Mesothelial cell of epicardium (in vitro differentiated cells): Measurements from ENCODE around the gene DEXI. TPM values are rescaled to one million over a fixed set of nuclear protein-coding genes. Genes with fewer than 3 reads are reported as not detected.

Experiments
- DNase-seq, 2 experiments: peaks; one replicate each; pipeline ENCODE4 v3.0.0; 2021; ENCODE audit warnings: low spot score in 2 of 2; ENCODE audit not compliant: unreplicated experiment in 2 of 2
- H3K27ac Mint-ChIP-seq: 2 replicates; pipeline ENCODE4 v1.8.0; 2021; ENCODE audit warnings: mixed read lengths
- H3K27me3 Mint-ChIP-seq: 2 replicates; pipeline ENCODE4 v1.8.0; 2021; ENCODE audit warnings: low read depth, mixed read lengths
- H3K36me3 Mint-ChIP-seq: 2 replicates; pipeline ENCODE4 v1.8.0; 2021; ENCODE audit warnings: mixed read lengths
- H3K4me1 Mint-ChIP-seq: 2 replicates; pipeline ENCODE4 v1.8.0; 2021; ENCODE audit warnings: mixed read lengths
- H3K4me3 Mint-ChIP-seq: 2 replicates; pipeline ENCODE4 v1.8.0; 2021; ENCODE audit warnings: mild to moderate bottlenecking, moderate library complexity, mixed read lengths
- H3K9me3 Mint-ChIP-seq: 2 replicates; pipeline ENCODE4 v1.8.0; 2021; ENCODE audit warnings: mixed read lengths
- total RNA-seq: library from RNA; stranded (reverse); gene quantifications from 3 replicates; pipeline ENCODE4 v1.2.1, GENCODE V29; 2021
- TF ChIP-seq, protein P1 (sequence below): fragments of 200-600 bp; sonication (generic); IDR thresholded peaks from one replicate; pipeline ENCODE4 v1.5.0; 2021; ENCODE audit warnings: antibody characterized with exemption; ENCODE audit not compliant: unreplicated experiment

DEXI gene
- total RNA-seq, 1 donor from 2014 or later, result 31.2 TPM

GRCh38 chr16:10889855-10890254 lies 52.4 kb downstream of the DEXI start:
- H3K4me1 Mint-ChIP-seq, result no peaks in the 10 kb centered on the region
- no peak overlapping the region for H3K27ac Mint-ChIP-seq
- H3K27me3 Mint-ChIP-seq, result peaks cover 37% of the 10 kb centered on the region
- no peak for DNase-seq
- no peak overlapping the region for H3K4me3 Mint-ChIP-seq
- H3K36me3 Mint-ChIP-seq, result no peaks in the 10 kb centered on the region
- no peaks in the 10 kb centered on the region for H3K9me3 Mint-ChIP-seq
- TF ChIP-seq, protein P1, sequence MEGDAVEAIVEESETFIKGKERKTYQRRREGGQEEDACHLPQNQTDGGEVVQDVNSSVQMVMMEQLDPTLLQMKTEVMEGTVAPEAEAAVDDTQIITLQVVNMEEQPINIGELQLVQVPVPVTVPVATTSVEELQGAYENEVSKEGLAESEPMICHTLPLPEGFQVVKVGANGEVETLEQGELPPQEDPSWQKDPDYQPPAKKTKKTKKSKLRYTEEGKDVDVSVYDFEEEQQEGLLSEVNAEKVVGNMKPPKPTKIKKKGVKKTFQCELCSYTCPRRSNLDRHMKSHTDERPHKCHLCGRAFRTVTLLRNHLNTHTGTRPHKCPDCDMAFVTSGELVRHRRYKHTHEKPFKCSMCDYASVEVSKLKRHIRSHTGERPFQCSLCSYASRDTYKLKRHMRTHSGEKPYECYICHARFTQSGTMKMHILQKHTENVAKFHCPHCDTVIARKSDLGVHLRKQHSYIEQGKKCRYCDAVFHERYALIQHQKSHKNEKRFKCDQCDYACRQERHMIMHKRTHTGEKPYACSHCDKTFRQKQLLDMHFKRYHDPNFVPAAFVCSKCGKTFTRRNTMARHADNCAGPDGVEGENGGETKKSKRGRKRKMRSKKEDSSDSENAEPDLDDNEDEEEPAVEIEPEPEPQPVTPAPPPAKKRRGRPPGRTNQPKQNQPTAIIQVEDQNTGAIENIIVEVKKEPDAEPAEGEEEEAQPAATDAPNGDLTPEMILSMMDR, result no peak

DNA sequence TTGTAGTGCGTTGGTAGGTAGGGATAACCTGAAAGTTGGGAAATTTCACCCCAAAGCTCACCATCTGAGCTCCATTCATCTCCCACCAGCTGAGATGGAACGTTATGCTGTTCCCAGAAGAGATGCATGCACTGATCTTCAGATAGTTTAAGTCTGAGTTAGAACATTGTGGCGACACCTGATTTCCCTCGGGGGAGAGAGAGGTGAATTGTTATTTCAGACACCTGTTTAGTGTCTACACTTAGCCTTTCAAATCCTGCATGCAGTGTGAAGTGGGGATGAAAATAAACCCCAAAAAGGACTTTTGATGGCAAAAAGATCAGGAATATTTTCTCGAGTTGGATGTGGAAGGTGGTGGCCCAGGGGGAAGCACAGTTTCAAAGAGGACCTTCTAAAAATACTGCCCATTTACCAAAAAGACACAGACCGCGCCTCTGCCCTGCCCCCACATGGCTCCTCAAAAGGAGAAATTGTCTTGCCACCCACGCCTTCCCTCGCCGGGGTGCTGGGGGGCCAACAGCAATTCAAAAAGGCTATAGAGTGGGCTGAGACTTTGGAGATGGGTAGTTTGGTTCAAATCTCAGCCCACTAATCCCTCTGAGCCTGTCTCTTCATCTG lies 53.8 kb downstream of the DEXI start:
- DNase-seq, result no peak
- Mint-ChIP-seq H3K4me3 (no peak overlapping the region), H3K9me3 (no peaks in the 10 kb centered on the region), H3K36me3 (no peaks in the 10 kb centered on the region), H3K27me3 (peaks cover 34% of the 10 kb centered on the region), H3K4me1 (no peaks in the 10 kb centered on the region), H3K27ac (no peak overlapping the region)
- TF ChIP-seq, protein P1, result no peak

GRCh38 chr16:10885246-10885645 lies 57.0 kb downstream of the DEXI start:
- H3K36me3 Mint-ChIP-seq, result no peaks in the 10 kb centered on the region
- H3K27me3 Mint-ChIP-seq, result peaks cover 29% of the 10 kb centered on the region
- TF ChIP-seq, protein P1, result no peak
- H3K27ac Mint-ChIP-seq, result no peak overlapping the region
- no peak overlapping the region for H3K4me3 Mint-ChIP-seq
- no peaks in the 10 kb centered on the region for H3K9me3 Mint-ChIP-seq
- DNase-seq, result no peak
- no peaks in the 10 kb centered on the region for H3K4me1 Mint-ChIP-seq

DNA sequence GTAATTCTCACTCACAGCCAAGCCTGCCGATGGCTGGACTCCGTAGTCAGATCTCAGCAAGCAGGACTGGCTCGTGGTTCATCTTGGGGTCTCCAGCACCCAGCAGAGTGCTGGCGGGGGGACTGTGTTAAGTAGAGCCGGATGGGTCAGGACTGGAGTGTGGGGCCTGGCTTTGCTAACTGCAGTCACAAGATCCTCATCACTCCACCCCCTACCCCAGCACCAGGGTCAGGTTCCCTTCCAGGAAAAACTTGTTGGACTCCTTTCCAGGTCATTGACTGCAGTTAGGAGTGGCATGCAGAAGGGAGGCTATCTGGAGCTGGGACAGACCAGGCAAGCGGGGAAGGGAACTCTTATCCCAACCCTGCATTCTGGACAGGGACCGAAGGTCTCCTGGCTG lies 59.3 kb downstream of the DEXI start:
- DNase-seq, result no peak
- H3K9me3 Mint-ChIP-seq, result no peaks in the 10 kb centered on the region
- no peaks in the 10 kb centered on the region for H3K4me1 Mint-ChIP-seq
- peaks cover 30% of the 10 kb centered on the region for H3K27me3 Mint-ChIP-seq
- TF ChIP-seq, protein P1, result no peak
- no peak overlapping the region for H3K4me3 Mint-ChIP-seq
- no peak overlapping the region for H3K27ac Mint-ChIP-seq
- H3K36me3 Mint-ChIP-seq, result no peaks in the 10 kb centered on the region

- no peaks in the 10 kb centered on the region for H3K36me3 Mint-ChIP-seq
These were observed 60.7 kb downstream of the DEXI start for GRCh38 chr16:10881479-10882030.

More at GRCh38 chr16:10881479-10882030, 60.7 kb downstream of the DEXI start:
- TF ChIP-seq, protein P1, result no peak
- DNase-seq, result no peak
- Mint-ChIP-seq H3K4me1 (no peaks in the 10 kb centered on the region), H3K27ac (no peak overlapping the region), H3K4me3 (no peak overlapping the region), H3K27me3 (peaks cover 37% of the 10 kb centered on the region), H3K9me3 (no peaks in the 10 kb centered on the region)
